HG02973 (cell line): ENCODE measurements around the gene TC2N.
"Not testable (repeated sequence)": the region's sequence is repeated elsewhere in the genome, so short reads cannot be mapped to it uniquely, and the experiment has no call there.

ENCODE experiments used
- ATAC-seq: cut with Tn5 transposase; IDR thresholded peaks from one replicate; pipeline ENCODE4 v1.9.1; 2021; ENCODE audit warnings: moderate library complexity; ENCODE audit not compliant: unreplicated experiment

The TC2N gene

GRCh38 chr14:91755570-91756295, 111.6 kb downstream of the TC2N start:
- ATAC-seq: no peak

GRCh38 chr14:91754819-91755218, 112.5 kb downstream of the TC2N start:
- no peak for ATAC-seq

- no peak for ATAC-seq
These were observed 113.2 kb downstream of the TC2N start for GRCh38 chr14:91754185-91754584.

- ATAC-seq: no peak
These were observed 113.7 kb downstream of the TC2N start for GRCh38 chr14:91753501-91754128.

GRCh38 chr14:91752961-91753360, 114.4 kb downstream of the TC2N start:
- no peak for ATAC-seq

- ATAC-seq: no peak
These were observed 115.6 kb downstream of the TC2N start for GRCh38 chr14:91751719-91752118.

GRCh38 chr14:91750634-91751198, 116.6 kb downstream of the TC2N start:
- no peak for ATAC-seq

GRCh38 chr14:91749868-91750267, 117.5 kb downstream of the TC2N start:
- ATAC-seq: no peak

GRCh38 chr14:91748049-91748448, 119.3 kb downstream of the TC2N start:
- ATAC-seq: no peak

- ATAC-seq: no peak
These were observed 122.0 kb downstream of the TC2N start for GRCh38 chr14:91745344-91745743.

- ATAC-seq: no peak
These were observed 123.3 kb downstream of the TC2N start for GRCh38 chr14:91744068-91744480.

- no peak for ATAC-seq
These were observed 124.1 kb downstream of the TC2N start for GRCh38 chr14:91743305-91743653.

GRCh38 chr14:91742621-91743304, 124.6 kb downstream of the TC2N start:
- ATAC-seq: no peak

GRCh38 chr14:91739867-91740266, 127.5 kb downstream of the TC2N start:
- ATAC-seq: not testable (repeated sequence)

GRCh38 chr14:91737619-91738018, 129.7 kb downstream of the TC2N start:
- ATAC-seq: no peak

GRCh38 chr14:91732859-91733477, 134.4 kb downstream of the TC2N start:
- ATAC-seq: no peak

GRCh38 chr14:91732439-91732838, 134.9 kb downstream of the TC2N start:
- ATAC-seq: no peak

- no peak for ATAC-seq
These were observed 135.3 kb downstream of the TC2N start, which contains the start of gene CATSPERB for GRCh38 chr14:91731986-91732385. TSS of gene CATSPERB (minus strand) at chr14:91732086. CDS start at chr14:91729479, 2,607 bp downstream.

- no peak for ATAC-seq
These were observed 136.3 kb downstream of the TC2N start for GRCh38 chr14:91731018-91731417.

- no peak for ATAC-seq
These were observed 137.6 kb downstream of the TC2N start for GRCh38 chr14:91729756-91730155.
